ENCODE data around the gene VMP1.

The VMP1 gene

DNA sequence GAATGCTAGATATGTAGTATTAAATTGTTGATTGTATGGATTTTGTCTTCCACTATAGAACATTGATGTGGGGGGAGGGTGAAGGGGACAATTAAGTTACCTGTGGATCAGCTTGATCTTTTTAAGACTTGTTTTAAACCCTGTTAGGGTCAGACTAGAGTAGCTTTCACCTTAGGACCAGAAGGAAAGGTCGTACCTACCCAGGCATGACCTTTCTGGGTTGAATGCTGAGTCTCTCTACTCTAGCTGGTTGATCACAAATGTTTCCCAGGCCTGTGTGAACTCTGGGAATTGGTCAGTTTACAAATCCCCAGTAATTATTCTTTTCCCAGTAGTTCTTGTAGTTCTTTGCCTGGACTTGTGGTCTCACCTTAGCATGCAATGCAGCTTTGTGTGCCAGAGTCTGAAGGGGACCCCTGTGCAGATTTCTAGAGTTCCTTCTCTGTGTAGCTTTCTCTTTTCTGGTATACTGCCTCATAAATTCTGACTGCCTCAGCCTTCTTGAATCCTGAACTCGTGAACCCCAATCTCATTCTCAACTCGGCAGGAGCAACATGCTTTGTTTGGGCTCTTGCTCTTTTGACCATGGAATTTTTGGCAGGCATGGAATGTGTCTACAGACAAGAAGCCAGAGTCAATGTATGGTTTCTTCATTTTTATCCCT, 54.1 kb downstream of the VMP1 start:
- TF ChIP-seq, protein P1, sequence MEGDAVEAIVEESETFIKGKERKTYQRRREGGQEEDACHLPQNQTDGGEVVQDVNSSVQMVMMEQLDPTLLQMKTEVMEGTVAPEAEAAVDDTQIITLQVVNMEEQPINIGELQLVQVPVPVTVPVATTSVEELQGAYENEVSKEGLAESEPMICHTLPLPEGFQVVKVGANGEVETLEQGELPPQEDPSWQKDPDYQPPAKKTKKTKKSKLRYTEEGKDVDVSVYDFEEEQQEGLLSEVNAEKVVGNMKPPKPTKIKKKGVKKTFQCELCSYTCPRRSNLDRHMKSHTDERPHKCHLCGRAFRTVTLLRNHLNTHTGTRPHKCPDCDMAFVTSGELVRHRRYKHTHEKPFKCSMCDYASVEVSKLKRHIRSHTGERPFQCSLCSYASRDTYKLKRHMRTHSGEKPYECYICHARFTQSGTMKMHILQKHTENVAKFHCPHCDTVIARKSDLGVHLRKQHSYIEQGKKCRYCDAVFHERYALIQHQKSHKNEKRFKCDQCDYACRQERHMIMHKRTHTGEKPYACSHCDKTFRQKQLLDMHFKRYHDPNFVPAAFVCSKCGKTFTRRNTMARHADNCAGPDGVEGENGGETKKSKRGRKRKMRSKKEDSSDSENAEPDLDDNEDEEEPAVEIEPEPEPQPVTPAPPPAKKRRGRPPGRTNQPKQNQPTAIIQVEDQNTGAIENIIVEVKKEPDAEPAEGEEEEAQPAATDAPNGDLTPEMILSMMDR (IDR thresholded peaks at IDR 0.05): no peak

DNA sequence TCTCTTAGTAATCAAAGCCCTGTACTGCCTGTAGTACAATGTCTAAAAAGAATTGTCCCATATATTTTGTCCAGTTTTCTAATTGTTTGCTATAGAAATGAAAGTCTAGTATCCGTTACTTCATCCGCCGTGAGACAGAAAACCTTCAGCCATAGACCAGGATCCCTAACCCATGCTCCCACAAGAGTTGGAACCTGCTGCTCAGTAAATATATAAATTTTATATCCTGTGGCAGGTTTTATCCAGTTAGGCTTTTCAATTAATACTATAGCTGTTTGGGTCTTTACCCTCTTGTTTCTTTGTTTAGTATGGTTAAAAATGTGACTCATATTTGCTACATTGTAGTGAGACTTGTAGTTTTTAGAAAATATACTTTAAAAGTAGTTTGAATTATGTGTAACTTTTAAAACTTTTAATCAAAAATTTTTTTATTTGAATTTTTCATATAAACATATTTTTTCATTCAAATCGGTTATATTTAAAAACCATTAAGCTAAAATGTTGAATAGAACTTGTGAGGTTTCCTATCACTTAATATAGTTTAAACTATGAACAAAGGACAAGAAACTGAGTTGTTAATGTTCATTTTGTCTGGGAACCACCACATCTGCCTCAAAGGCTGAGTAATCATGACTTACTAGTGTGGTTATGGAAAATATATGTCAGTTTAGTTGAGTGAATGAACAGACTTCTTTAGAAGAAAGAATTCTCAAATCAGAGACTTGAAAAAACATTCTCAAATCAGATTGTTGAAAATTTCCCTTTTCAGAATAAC, 54.8 kb downstream of the VMP1 start:
- TF ChIP-seq, protein P1 (IDR thresholded peaks at IDR 0.05): no peak

DNA sequence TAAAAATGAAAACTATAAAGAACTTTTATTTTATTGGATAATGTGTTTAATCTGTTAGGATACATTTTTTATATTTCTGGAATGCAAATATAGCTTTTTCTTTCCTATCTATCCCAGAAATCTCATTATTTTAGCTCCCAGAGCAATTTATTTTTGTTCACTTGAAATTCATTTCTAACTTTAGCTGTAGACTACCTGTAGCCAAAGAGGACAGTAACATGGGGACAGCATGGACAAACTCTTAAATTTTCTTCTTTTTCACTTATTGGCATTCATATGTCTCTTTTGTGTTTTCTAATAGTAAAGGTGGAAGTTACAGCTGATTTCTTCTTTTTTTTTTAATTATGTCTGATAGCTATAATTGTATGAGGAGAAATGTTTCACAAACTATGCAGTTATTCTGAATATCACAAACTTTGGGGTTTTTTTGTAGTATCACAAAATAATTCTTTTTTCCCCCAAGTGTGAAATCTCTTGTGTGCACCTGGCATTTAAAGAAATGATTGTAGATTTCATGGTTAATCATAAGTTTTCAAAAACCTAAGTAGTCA, 55.4 kb downstream of the VMP1 start:
- TF ChIP-seq, protein P1 (IDR thresholded peaks at IDR 0.05): no peak

DNA sequence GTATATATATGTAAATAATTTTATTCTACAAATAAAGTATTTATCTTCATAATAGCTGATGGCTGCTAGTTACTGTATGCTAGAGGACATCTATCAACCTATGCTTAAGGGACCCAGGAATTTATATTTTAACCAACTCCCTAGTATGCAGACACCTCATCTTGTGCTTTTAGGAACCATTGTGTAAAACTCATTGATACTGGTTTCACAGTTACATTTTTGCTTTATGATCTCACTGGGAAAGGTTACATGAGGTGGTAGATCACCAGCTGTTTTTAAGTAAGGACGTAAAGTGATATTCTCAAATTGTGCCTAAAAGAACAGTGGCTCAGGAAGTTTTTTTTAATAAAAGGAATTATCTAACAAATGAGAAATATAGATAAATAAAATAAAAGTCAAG, 56.4 kb downstream of the VMP1 start:
- TF ChIP-seq, protein P1 (IDR thresholded peaks at IDR 0.05): no peak

DNA sequence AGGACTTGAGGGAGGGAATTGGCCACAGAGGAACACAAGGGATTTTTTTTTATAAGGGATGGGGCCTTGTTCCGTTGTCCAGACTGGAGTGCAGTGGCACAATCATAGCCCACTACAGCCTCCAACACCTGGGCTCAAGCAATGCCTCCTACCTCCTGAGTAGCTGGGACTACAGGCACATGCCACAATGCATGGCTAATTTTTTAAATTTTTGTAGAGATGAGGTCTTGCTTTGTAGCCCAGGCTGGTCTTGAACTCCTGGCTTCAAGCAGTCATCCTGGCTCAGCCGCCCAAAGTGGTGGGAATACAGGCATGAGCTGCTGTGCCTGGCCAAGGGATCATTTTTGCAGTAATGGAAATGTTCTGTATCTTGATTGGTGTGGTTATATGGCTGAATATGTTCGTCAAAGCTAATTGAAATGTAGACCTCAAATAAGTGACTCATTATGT, 56.9 kb downstream of the VMP1 start:
- TF ChIP-seq, protein P1 (IDR thresholded peaks at IDR 0.05): no peak

DNA sequence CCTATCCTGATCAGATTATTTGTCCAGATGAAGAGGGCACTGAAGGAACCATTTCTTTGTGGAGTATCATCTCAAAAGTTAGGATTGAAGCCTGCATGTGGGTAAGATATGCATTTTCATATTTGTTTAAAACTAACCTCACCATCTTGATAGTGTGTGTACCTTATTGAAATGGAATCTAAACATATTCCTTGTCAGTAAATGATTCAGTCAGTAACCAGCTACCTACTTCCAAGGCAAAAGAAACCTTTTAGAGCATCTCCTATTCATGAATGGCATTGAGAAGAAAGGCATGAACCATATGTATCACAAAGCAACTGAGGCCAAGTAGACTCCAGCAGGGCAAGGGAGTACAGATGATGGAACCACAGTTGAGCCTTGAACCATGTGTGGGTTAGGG, 57.6 kb downstream of the VMP1 start:
- TF ChIP-seq, protein P1 (IDR thresholded peaks at IDR 0.05): no peak

DNA sequence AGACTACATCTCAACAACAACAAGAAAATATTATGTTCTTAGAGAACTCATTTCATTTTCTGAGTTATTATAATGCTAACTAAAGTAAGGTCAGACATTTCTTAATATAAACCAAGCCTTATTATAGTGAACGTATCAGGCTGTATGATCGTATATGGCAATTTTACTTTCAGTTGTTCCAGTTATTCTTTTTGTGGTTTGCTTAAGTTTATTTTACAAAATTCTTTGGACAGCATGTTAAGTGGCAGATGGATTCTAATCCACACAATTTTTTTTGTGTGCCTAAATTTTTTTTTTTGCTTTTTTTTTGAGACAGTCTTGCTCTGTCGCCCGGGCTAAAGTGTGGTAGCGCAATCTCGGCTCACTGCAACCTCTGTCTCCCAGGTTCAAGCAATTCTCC, 59.0 kb downstream of the VMP1 start:
- TF ChIP-seq, protein P1 (IDR thresholded peaks at IDR 0.05): no peak

All from LNCAP (cell line).